Spleen (tissue), 11 donors: ENCODE data around the gene NFKBIZ. TPM values are rescaled to one million over a fixed set of nuclear protein-coding genes. Genes with fewer than 3 reads are reported as not detected.
A peak's percentile ranks its signal among the peaks of the same experiment; 100 is the strongest.

ENCODE experiments used
- DNase-seq: peaks from one replicate; pipeline ENCODE4 v3.0.0-alpha.2; 2020
- H3K27ac ChIP-seq, 8 donors: fragments of 200-600 bp; sonication (generic) in 7 of 8; 1 replicate in 4 of 8; 2 replicates in 4 of 8; pipeline versions ENCODE4 v1.5.0 to v1.8.0; 2016 to 2021; ENCODE audit warnings: inconsistent platforms in 4 of 8, mild to moderate bottlenecking in 4 of 8, moderate library complexity in 1 of 8
- H3K27me3 ChIP-seq, 7 donors: fragments of 200-600 bp; sonication (generic) in 6 of 7; replicated peaks in 1 of 7; 1 replicate in 4 of 7; 2 replicates in 3 of 7; pipeline versions ENCODE4 v1.5.0 to v1.8.0; 2016 to 2021; ENCODE audit warnings: inconsistent platforms in 3 of 7, mild to moderate bottlenecking in 1 of 7
- H3K36me3 ChIP-seq, 6 donors: fragments of 200-600 bp; sonication (generic) in 5 of 6; 1 replicate in 4 of 6; 2 replicates in 2 of 6; pipeline versions ENCODE4 v1.5.0 to v1.8.0; 2016 to 2021; ENCODE audit warnings: inconsistent platforms in 2 of 6
- H3K4me1 ChIP-seq, 6 donors: fragments of 200-600 bp; sonication (generic) in 5 of 6; 1 replicate in 3 of 6; 2 replicates in 3 of 6; pipeline versions ENCODE4 v1.5.0 to v1.8.0; 2016 to 2021; ENCODE audit warnings: inconsistent platforms in 3 of 6
- H3K4me3 ChIP-seq, 8 donors: fragments of 200-600 bp; sonication (generic) in 7 of 8; 1 replicate in 4 of 8; 2 replicates in 4 of 8; pipeline versions ENCODE4 v1.5.0 to v1.8.0; 2016 to 2021; ENCODE audit warnings: inconsistent platforms in 4 of 8, mild to moderate bottlenecking in 4 of 8, moderate library complexity in 2 of 8
- H3K9me3 ChIP-seq, 8 donors: fragments of 200-600 bp; sonication (generic) in 7 of 8; 1 replicate in 4 of 8; 2 replicates in 4 of 8; pipeline versions ENCODE4 v1.5.0 to v1.8.0; 2016 to 2021; ENCODE audit warnings: inconsistent platforms in 4 of 8
- CTCF ChIP-seq, 11 experiments: fragments of 200-600 bp in 7 of 11; fragments of 450-650 bp in 4 of 11; sonication (generic) in 4 of 11; IDR thresholded peaks in 8 of 11; conservative IDR thresholded peaks in 3 of 11; 1 replicate in 7 of 11; 2 replicates in 4 of 11; pipeline versions ENCODE4 v1.4.0 to v1.8.0; 2016 to 2021; ENCODE audit warnings: antibody characterized with exemption in 11 of 11, inconsistent platforms in 4 of 11, mild to moderate bottlenecking in 1 of 11
- POLR2A ChIP-seq, 3 donors: fragments of 450-650 bp; IDR thresholded peaks; one replicate each; pipeline ENCODE4 v1.5.1; 2017; ENCODE audit warnings: antibody characterized with exemption in 3 of 3, mild to moderate bottlenecking in 1 of 3
- POLR2AphosphoS5 ChIP-seq, 3 donors: sonication (generic); formaldehyde crosslinking; IDR thresholded peaks; one replicate each; pipeline ENCODE4 v1.5.1; 2017; ENCODE audit warnings: antibody characterized with exemption in 3 of 3
- WGBS, 5 donors: extraction: QIAGEN DNeasy Blood & Tissue Kit in 3 of 5; methylation state at CpG; one replicate each; pipeline versions ENCODE4 v1.1.5 to v1.1.7; 2013 to 2018; 5-methylcytosine and 5-hydroxymethylcytosine counted together
- intact Hi-C: fragments of 100-400 bp; cut with DNase I; formaldehyde crosslinking; loops from one replicate; pipeline ENCODE4 v1.15.0; 2023; ENCODE audit warnings: low total_unique reads
- polyA plus RNA-seq, 3 donors: library from polyadenylated mRNA; stranded (reverse); fragments of 200-250 nt; gene quantifications; one replicate each; pipeline ENCODE4 v1.2.1, GENCODE V29; 2013
- total RNA-seq, 7 donors: library from RNA; depleted of rRNA in 3 of 7; stranded (reverse); fragments of >200 nt in 3 of 7; fragmentation: NEBNext Ultra II Directional in 4 of 7; extraction: Animal tissue kit (Norgen Biotek cat#: 25700) in 4 of 7; gene quantifications; one replicate each; pipeline versions ENCODE4 v1.1.0 to v1.2.1, GENCODE V29; 2016 to 2021
- donor health status: healthy with polysubstance abuse.
- donor health status: DM: no; HTN: no; CAD: no; lungs with moderate emphysema.
- donor health status: DM: no; HTN: no; CAD: no.
- donor health status: Bipolar disorder and iron deficiency.
- donor health status: healthy.
- donor health status: DM: no; HTN: no; CAD: no.
- donor health status: DM: yes; HTN: yes; CAD: no.

The NFKBIZ gene
- total and polyA plus RNA-seq, 10 donors: 11.6 to 220 (median 90.1) TPM

- DNase-seq: peak; percentile 78
- intact Hi-C loops: no loop called here
- H3K27me3 ChIP-seq: no peaks in the 10 kb centered on the region
- no peak overlapping the region for H3K4me3 ChIP-seq
- peak overlapping the region in 3 of 8 donors; percentile 21 to 63 (median 27) for H3K27ac ChIP-seq
- peaks cover 0 to 24% (median 9%) of the 10 kb centered on the region in 6 donors for H3K4me1 ChIP-seq
- H3K9me3 ChIP-seq: no peaks in the 10 kb centered on the region
- peaks cover 0 to 77% (median 23%) of the 10 kb centered on the region in 6 donors for H3K36me3 ChIP-seq
- TF ChIP-seq POLR2A (IDR thresholded peaks at IDR 0.05) (no peak), CTCF (IDR thresholded peaks at IDR 0.05 in 8 of 11, conservative IDR thresholded peaks at IDR 0.05 in 3 of 11) (peak; percentile 60 to 90 (median 85)), POLR2AphosphoS5 (IDR thresholded peaks at IDR 0.05) (no peak)
- 76 to 79% (median 78%) methylated on average over 9 of the region's 9 CpGs for WGBS, 5 donors
These were observed 46.0 kb upstream of the NFKBIZ start for GRCh38 chr3:101803173-101803782.

GRCh38 chr3:101803939-101804338, 45.4 kb upstream of the NFKBIZ start:
- Histone ChIP-seq H3K9me3 (no peaks in the 10 kb centered on the region), H3K4me3 (no peak overlapping the region), H3K36me3 (peaks cover 0 to 71% (median 22%) of the 10 kb centered on the region in 6 donors), H3K4me1 (peaks cover under 1 to 29% (median 10%) of the 10 kb centered on the region in 6 donors), H3K27ac (peak overlapping the region in 1 of 8 donors; percentile 63), H3K27me3 (no peaks in the 10 kb centered on the region)
- DNase-seq: no peak
- WGBS, 5 donors: 94 to 98% (median 95%) methylated on average over 3 of the region's 3 CpGs
- TF ChIP-seq POLR2A (IDR thresholded peaks at IDR 0.05) (no peak), POLR2AphosphoS5 (IDR thresholded peaks at IDR 0.05) (no peak), CTCF (IDR thresholded peaks at IDR 0.05 in 8 of 11, conservative IDR thresholded peaks at IDR 0.05 in 3 of 11) (no peak)
- intact Hi-C loops: no loop called here

- H3K9me3 ChIP-seq: no peaks in the 10 kb centered on the region
- no peaks in the 10 kb centered on the region for H3K27me3 ChIP-seq
- DNase-seq: no peak
- intact Hi-C loops: loop anchor here (5.0 kb wide), 1 partner anchor 731 kb away; no protein-coding TSS in a partner anchor
- H3K4me3 ChIP-seq: no peak overlapping the region
- no peak for TF ChIP-seq POLR2AphosphoS5 (IDR thresholded peaks at IDR 0.05)
- no peak for TF ChIP-seq CTCF (IDR thresholded peaks at IDR 0.05 in 8 of 11, conservative IDR thresholded peaks at IDR 0.05 in 3 of 11)
- no peak for TF ChIP-seq POLR2A (IDR thresholded peaks at IDR 0.05)
- no peak overlapping the region for H3K27ac ChIP-seq
- peaks cover 0 to 53% (median 16%) of the 10 kb centered on the region in 6 donors for H3K36me3 ChIP-seq
- 89 to 100% (median 94%) methylated on average over 1 of the region's 1 CpG for WGBS, 5 donors
- peaks cover 10 to 49% (median 23%) of the 10 kb centered on the region in 6 donors for H3K4me1 ChIP-seq
These were observed 42.8 kb upstream of the NFKBIZ start for GRCh38 chr3:101806491-101806890.

- Histone ChIP-seq H3K4me3 (no peak overlapping the region), H3K36me3 (peaks cover 0 to 39% (median 7%) of the 10 kb centered on the region in 6 donors), H3K27ac (no peak overlapping the region), H3K9me3 (no peaks in the 10 kb centered on the region), H3K4me1 (peaks cover 10 to 52% (median 23%) of the 10 kb centered on the region in 6 donors), H3K27me3 (no peaks in the 10 kb centered on the region)
- TF ChIP-seq CTCF (IDR thresholded peaks at IDR 0.05 in 8 of 11, conservative IDR thresholded peaks at IDR 0.05 in 3 of 11) (no peak), POLR2A (IDR thresholded peaks at IDR 0.05) (no peak)
- no peak for DNase-seq
- intact Hi-C loops: loop anchor here (5.0 kb wide), 1 partner anchor 729 kb away; no protein-coding TSS in a partner anchor
- 67 to 85% (median 77%) methylated on average over 2 of the region's 2 CpGs for WGBS, 5 donors
These were observed 41.4 kb upstream of the NFKBIZ start for GRCh38 chr3:101807888-101808287.
